ENCODE data around the gene CCDC149.

CCDC149 gene

DNA sequence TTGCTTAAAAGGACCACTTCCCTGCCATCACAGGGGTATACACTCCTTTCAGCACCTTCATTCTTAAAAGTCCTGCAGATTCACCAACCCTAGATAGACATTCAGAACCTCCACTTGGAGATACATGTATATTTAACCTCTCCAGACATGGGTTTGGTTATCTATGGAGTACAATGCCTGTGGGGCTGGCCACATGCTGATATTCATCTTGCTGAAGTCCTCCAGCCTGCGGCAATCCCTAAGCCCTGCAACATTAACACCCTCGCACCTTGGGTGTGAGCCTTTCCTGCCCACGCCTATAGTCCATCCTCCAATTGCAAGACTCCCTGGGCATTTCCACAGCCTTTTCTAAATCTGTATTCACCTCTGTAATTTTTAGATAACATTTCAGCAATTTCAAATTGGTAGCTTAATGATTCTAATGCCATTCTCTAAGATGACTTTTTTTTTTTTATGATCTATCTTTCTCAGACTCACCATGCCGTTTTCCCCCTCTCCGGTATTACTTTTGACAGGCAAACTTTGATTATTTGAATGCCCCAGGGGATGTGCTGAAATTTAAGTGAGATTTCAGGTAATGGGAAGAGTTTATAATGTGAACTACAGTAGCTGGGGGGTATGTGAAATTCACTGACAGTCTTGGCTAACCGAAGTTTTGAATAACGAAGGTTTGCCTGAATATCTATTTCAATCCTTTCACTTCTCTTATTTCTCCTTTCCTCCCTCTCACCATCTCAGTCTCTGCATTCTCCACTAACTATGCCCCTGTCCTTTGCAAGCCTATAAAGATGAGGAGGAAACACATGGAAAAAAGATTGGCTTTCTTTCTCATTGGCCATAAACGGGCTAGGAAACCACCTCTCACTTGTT, 24.1 kb downstream of the CCDC149 start:
- CTCF ChIA-PET = interaction anchor here (0.9 kb wide), 1 partner anchor 118 kb away, joined by 3 read pairs; no protein-coding TSS in a partner anchor
- DNase-seq (ENCODE audit: extremely low spot score) = no peak
- POLR2A ChIA-PET = no interaction called here
- no peak for TF ChIP-seq CTCF (IDR thresholded peaks at IDR 0.05; ENCODE audit: control extremely low read depth, extremely low read depth, low read depth, missing control alignments)

GRCh38 chr4:24887881-24888430, 24.9 kb downstream of the CCDC149 start:
- no peak for DNase-seq (ENCODE audit: extremely low spot score)
- TF ChIP-seq CTCF (IDR thresholded peaks at IDR 0.05; ENCODE audit: control extremely low read depth, extremely low read depth, low read depth, missing control alignments) = no peak
- POLR2A ChIA-PET = interaction anchor here (0.6 kb wide), 1 partner anchor 34 kb away, joined by 6 read pairs; no protein-coding TSS in a partner anchor
- CTCF ChIA-PET = no interaction called here

DNA sequence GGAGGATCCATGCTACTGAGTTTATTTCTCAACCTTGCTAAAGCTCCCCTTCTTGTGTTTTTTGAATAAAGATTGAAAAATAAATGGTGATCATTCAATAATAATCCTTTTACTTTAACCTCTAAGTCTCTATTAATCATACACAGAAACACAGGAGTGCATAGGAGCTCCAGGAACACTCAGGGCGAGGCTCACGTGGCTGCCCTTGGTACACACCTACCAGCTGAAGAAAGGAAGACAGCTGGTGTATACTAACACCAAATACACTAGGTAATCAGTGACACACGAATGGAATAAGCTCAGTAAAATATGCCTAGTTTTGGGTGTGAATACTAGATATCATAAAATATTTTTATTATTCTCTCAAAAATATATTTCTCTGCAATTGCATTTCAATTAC, 26.2 kb downstream of the CCDC149 start:
- POLR2A ChIA-PET = no interaction called here
- DNase-seq (ENCODE audit: extremely low spot score) = no peak
- CTCF ChIA-PET = interaction anchor here (0.8 kb wide), 1 partner anchor 9 kb away, joined by 4 read pairs; no protein-coding TSS in a partner anchor
- TF ChIP-seq CTCF (IDR thresholded peaks at IDR 0.05; ENCODE audit: control extremely low read depth, extremely low read depth, low read depth, missing control alignments) = no peak

DNA sequence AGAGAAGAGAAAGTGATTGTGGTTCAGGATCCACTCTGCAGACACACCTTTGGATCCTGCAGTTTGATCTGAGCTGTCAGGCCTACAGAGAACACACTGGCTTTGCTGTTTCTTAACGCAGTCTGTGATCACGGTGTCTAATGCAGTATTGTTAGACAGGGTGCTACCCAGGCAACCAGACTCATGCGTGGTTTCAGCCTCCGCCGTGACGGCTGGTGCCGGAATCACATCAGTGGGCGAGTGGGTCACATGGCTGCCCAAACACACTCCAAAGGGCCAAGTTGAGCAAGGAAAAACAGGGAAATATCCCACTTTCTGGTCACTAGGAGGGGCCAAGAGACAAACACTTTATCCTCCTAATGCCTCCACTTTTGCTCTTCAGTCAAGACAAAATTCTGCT, 27.5 kb downstream of the CCDC149 start:
- no peak for TF ChIP-seq CTCF (IDR thresholded peaks at IDR 0.05; ENCODE audit: control extremely low read depth, extremely low read depth, low read depth, missing control alignments)
- ChIA-PET CTCF (interaction anchor here (1.0 to 2.3 kb wide), 3 partner anchors 10 to 95 kb away, joined by 3 to 6 read pairs (median 3); no protein-coding TSS in a partner anchor), POLR2A (no interaction called here)
- DNase-seq (ENCODE audit: extremely low spot score) = no peak

- no peak for DNase-seq (ENCODE audit: extremely low spot score)
- CTCF ChIA-PET = interaction anchor here (1.0 to 2.3 kb wide), 4 partner anchors 11 to 95 kb away, joined by 3 to 6 read pairs (median 3); no protein-coding TSS in a partner anchor
- TF ChIP-seq CTCF (IDR thresholded peaks at IDR 0.05; ENCODE audit: control extremely low read depth, extremely low read depth, low read depth, missing control alignments) = no peak
- POLR2A ChIA-PET = no interaction called here
These were observed 27.9 kb downstream of the CCDC149 start for GRCh38 chr4:24884902-24885301.

DNA sequence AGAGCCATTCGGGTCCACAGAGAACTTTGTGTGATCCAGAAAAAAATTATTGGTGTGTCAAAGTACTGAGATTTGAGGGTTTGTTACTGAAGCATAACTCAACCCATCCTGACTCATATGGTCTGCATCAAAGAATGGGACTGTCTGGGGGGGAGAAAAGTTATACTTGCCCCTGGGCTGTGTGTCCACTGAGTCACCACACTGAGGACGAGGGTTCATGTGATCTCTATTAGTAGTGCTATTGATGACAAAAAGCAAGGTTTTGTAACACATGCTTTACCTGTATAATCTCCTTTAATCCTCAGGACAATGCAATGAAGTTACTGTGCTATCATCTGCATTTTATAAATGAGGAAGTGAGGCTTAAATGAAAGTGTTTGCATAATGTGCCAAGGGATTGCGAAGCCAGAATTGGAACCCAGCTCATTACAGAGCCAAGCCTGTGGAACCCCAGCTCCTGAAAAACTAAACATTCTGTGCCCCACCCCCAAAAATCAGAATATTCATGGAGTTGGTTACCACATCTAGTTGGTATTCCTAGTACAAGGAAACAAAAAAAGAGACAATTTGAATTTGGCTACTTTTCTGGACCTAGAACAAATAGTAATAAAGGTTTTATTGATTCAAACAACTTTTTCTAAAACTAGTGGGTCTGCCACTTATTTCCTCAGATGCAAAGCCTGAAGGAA, 31.2 kb downstream of the CCDC149 start:
- ChIA-PET CTCF (interaction anchor here (1.3 to 1.6 kb wide), 3 partner anchors 10 to 15 kb away, joined by 3 to 5 read pairs (median 3); no protein-coding TSS in a partner anchor), POLR2A (no interaction called here)
- DNase-seq (ENCODE audit: extremely low spot score) = no peak
- TF ChIP-seq CTCF (IDR thresholded peaks at IDR 0.05; ENCODE audit: control extremely low read depth, extremely low read depth, low read depth, missing control alignments) = no peak
